HL-60 (cell line): Measurements from ENCODE around the gene ZNF557.
A peak's percentile ranks its signal among the peaks of the same experiment; 100 is the strongest.

Source experiments
- DNase-seq, 2 experiments: peaks; one replicate each; pipeline ENCODE4 v3.0.0-alpha.2; 2010 to 2020; ENCODE audit warnings: low read depth in 1 of 2, low spot score in 1 of 2
- H3K27ac ChIP-seq: fragments of 250-450 bp; sonication (Bioruptor Pico); replicated peaks from 2 replicates; pipeline ENCODE4 v1.5.1; 2020; ENCODE audit warnings: mild to moderate bottlenecking, moderate library complexity
- H3K27me3 ChIP-seq: fragments of 250-450 bp; sonication (Bioruptor Pico); 2 replicates; pipeline ENCODE4 v1.5.1; 2021; ENCODE audit warnings: mild to moderate bottlenecking, moderate library complexity; ENCODE audit not compliant: insufficient read depth, poor library complexity, severe bottlenecking
- H3K4me3 ChIP-seq: replicated peaks from 2 replicates; pipeline ENCODE4 v1.5.1; 2011; ENCODE audit warnings: mild to moderate bottlenecking, control low read depth, low read length; ENCODE audit not compliant: insufficient read depth
- CTCF ChIP-seq: IDR thresholded peaks from one replicate; pipeline ENCODE4 v1.5.1; 2011; ENCODE audit warnings: low read length, control low read depth, inconsistent platforms; ENCODE audit not compliant: insufficient read depth
- GABPA ChIP-seq: IDR thresholded peaks from 2 replicates; pipeline ENCODE4 v1.6.1; 2012; ENCODE audit warnings: low read depth
- POLR2AphosphoS5 ChIP-seq: IDR thresholded peaks from 2 replicates; pipeline ENCODE4 v1.6.1; 2012; ENCODE audit warnings: low read depth
- REST ChIP-seq: IDR thresholded peaks from 2 replicates; pipeline ENCODE4 v1.6.1; 2012; ENCODE audit warnings: low read depth; ENCODE audit not compliant: insufficient replicate concordance
- SPI1 ChIP-seq: IDR thresholded peaks from 2 replicates; pipeline ENCODE4 v1.6.1; 2012; ENCODE audit warnings: low read depth, mild to moderate bottlenecking, borderline replicate concordance

The ZNF557 gene

GRCh38 chr19:7106711-7107657, 37.5 kb downstream of the ZNF557 start:
- H3K4me3 ChIP-seq = no peak overlapping the region
- TF ChIP-seq REST = no peak
- TF ChIP-seq POLR2AphosphoS5 = no peak
- no peak for TF ChIP-seq SPI1
- TF ChIP-seq CTCF = no peak
- no peak for TF ChIP-seq GABPA
- H3K27ac ChIP-seq = no peak overlapping the region
- no peaks in the 10 kb centered on the region for H3K27me3 ChIP-seq
- no peak for DNase-seq

- Histone ChIP-seq H3K4me3 (no peak overlapping the region), H3K27ac (no peak overlapping the region), H3K27me3 (no peaks in the 10 kb centered on the region)
- no peak for TF ChIP-seq GABPA
- DNase-seq = no peak
These were observed 40.3 kb downstream of the ZNF557 start for GRCh38 chr19:7109678-7110289.

GRCh38 chr19:7112675-7113074, 43.2 kb downstream of the ZNF557 start:
- DNase-seq = no peak
- H3K4me3 ChIP-seq = no peak overlapping the region
- no peaks in the 10 kb centered on the region for H3K27me3 ChIP-seq
- no peak for TF ChIP-seq POLR2AphosphoS5
- TF ChIP-seq SPI1 = no peak
- no peak overlapping the region for H3K27ac ChIP-seq

GRCh38 chr19:7113233-7113632, 43.7 kb downstream of the ZNF557 start:
- peak; percentile 91 for TF ChIP-seq REST
- no peak for TF ChIP-seq SPI1
- TF ChIP-seq CTCF = no peak
- TF ChIP-seq POLR2AphosphoS5 = no peak
- no peak for TF ChIP-seq GABPA
- no peak for DNase-seq
- Histone ChIP-seq H3K27ac (no peak overlapping the region), H3K27me3 (no peaks in the 10 kb centered on the region), H3K4me3 (no peak overlapping the region)
